ENCODE results near the gene NOC4L. TPM values are rescaled to one million over a fixed set of nuclear protein-coding genes. Genes with fewer than 3 reads are reported as not detected.
A peak's percentile ranks its signal among the peaks of the same experiment; 100 is the strongest.

NOC4L gene
- total RNA-seq, 1 donor from 2014 or later, result 15.8 TPM

DNA sequence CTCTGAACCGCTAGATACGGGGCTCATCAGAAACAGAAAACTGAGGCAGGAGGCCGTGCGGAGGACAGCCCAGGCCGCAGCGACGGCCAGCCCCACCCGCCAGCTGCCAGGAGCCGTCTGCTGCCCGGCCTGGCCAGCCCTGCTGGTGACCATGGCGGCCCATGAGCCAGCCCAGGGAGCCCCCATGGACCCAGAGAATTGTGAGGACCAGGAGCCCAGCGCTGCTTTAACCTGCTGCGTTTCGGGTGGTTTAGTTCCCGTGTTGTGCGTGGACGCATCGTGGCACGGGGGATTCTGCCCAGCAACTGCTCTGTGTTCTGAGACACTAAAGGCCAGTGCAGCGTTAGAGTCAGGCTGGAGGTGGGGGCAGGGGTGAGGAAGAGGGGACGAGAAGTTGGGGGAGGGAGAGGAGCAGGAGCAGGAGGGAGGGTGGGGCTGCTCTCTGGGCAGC, 44.2 kb downstream of the NOC4L start:
- intact Hi-C loops (cut with DNase I), result no loop called here
- no peak overlapping the region for H3K27ac ChIP-seq
- peak overlapping the region; percentile 73 for H3K4me3 ChIP-seq
- H3K27me3 ChIP-seq (ENCODE audit: low read depth), result peaks cover 4% of the 10 kb centered on the region
- DNase-seq (no peak), ATAC-seq (no peak)
- TF ChIP-seq, protein P1, sequence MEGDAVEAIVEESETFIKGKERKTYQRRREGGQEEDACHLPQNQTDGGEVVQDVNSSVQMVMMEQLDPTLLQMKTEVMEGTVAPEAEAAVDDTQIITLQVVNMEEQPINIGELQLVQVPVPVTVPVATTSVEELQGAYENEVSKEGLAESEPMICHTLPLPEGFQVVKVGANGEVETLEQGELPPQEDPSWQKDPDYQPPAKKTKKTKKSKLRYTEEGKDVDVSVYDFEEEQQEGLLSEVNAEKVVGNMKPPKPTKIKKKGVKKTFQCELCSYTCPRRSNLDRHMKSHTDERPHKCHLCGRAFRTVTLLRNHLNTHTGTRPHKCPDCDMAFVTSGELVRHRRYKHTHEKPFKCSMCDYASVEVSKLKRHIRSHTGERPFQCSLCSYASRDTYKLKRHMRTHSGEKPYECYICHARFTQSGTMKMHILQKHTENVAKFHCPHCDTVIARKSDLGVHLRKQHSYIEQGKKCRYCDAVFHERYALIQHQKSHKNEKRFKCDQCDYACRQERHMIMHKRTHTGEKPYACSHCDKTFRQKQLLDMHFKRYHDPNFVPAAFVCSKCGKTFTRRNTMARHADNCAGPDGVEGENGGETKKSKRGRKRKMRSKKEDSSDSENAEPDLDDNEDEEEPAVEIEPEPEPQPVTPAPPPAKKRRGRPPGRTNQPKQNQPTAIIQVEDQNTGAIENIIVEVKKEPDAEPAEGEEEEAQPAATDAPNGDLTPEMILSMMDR (IDR thresholded peaks at IDR 0.05), result no peak
- H3K4me1 ChIP-seq, result peaks cover 10% of the 10 kb centered on the region
- H3K36me3 ChIP-seq, result no peaks in the 10 kb centered on the region
- no peaks in the 10 kb centered on the region for H3K9me3 ChIP-seq

DNA sequence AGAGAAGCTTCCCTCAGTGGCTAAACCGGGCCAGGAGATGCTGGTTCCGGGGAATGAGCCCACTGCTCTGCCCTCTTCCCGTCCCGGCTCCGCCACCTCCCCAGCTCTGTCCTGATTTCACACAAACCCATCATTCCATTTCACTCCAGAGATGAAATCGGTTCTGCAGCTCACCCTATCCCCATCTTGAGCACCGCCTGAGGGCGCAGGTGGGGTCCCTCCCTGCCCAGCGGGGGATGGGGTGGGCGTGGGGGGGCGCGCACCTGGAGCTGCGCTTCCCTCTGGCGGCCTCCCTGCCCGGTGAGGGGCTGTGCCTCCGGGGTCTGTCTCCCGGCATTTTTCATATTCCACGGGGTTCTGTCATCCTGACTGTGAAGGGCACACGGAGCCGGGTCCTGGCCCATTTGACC, 44.7 kb downstream of the NOC4L start:
- H3K36me3 ChIP-seq, result no peaks in the 10 kb centered on the region
- ATAC-seq, result no peak
- H3K9me3 ChIP-seq, result no peaks in the 10 kb centered on the region
- DNase-seq, result no peak
- peak overlapping the region; percentile 83 for H3K27ac ChIP-seq
- intact Hi-C loops (cut with DNase I), result no loop called here
- H3K27me3 ChIP-seq (ENCODE audit: low read depth), result peaks cover 4% of the 10 kb centered on the region
- peak overlapping the region; percentile 73 for H3K4me3 ChIP-seq
- H3K4me1 ChIP-seq, result peaks cover 10% of the 10 kb centered on the region
- TF ChIP-seq, protein P1 (IDR thresholded peaks at IDR 0.05), result no peak

DNA sequence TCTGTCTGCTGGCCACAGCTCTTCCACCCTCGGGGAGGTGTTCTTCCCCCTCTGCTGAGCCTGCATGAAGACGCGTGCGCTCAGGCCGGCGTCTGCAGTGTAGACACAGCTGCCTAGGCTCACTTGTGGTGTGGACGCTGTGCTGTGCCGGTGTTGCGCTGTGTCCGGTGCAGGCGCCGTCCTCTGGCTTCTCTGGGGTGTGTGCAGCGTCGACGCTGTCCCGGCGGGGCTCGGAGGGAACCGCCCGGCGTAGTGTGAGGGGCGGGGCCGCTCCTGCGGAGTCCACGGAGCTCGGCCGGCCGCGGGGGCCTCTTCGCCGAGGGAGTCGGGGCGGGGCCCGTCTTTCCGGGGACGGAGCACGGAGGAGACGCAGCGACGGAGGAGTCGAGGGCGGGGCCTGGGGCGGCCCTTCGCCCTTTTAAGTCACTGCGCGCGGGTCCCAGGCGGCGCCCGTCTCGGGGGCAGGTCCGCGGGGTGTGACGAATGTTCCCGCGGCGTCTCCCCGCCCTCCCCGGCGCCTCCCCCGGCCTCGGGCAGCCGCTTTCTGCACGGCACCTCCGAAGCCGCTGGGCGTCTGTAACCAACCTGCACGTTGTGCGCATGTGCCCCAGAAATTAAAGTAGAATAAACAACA, 45.2 kb downstream of the NOC4L start:
- Histone ChIP-seq H3K4me3 (peak overlapping the region; percentile 73), H3K4me1 (peaks cover 10% of the 10 kb centered on the region), H3K9me3 (peaks cover 3% of the 10 kb centered on the region), H3K27ac (peak overlapping the region; percentile 83), H3K27me3 (ENCODE audit: low read depth) (peaks cover 4% of the 10 kb centered on the region), H3K36me3 (no peaks in the 10 kb centered on the region)
- peak; percentile 97 for ATAC-seq
- DNase-seq, result peak; percentile 96
- intact Hi-C loops (cut with DNase I), result no loop called here
- TF ChIP-seq, protein P1 (IDR thresholded peaks at IDR 0.05), result no peak

DNA sequence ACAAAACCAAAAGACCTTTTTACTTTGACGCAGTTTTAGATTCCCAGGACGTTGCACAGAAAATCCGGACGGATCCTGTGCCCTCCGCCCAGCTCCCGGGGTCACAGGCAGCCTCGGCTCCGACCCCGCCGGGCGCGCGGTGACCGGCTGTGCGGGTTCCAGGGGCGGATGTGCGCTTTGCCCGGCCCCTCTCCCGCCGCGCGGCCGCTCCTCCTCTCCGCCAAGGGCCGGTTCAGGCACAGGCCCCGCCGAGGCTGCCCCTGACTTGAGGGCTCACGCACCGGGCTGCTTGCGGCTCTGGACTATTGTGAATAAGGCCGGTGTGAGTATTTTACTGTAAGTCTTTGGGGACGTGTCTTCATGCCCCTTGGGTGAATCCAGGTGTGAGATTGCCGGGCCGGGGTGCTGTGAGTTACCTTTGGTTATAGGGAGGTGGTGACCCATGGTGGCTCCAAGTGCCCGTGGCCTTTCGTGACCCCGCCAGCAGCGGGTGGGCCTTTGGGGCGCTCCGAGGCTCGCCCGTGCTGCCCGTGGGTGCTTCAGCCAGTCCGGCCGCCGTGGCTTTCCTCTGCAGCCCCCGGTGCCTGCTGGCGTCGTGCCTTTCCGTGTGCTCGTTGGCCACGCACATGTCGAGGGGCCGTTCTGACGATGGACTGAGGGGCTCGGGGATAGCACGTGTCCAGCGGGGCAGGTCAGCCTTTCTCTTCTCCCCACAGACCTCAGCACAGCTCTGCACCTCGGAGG, 45.9 kb downstream of the NOC4L start:
- H3K9me3 ChIP-seq, result peaks cover 3% of the 10 kb centered on the region
- no peak for DNase-seq
- peaks cover 10% of the 10 kb centered on the region for H3K4me1 ChIP-seq
- peak; percentile 25 to 43 for ATAC-seq
- peak overlapping the region; percentile 73 for H3K4me3 ChIP-seq
- TF ChIP-seq, protein P1 (IDR thresholded peaks at IDR 0.05), result no peak
- peaks cover 4% of the 10 kb centered on the region for H3K27me3 ChIP-seq (ENCODE audit: low read depth)
- intact Hi-C loops (cut with DNase I), result no loop called here
- peak overlapping the region; percentile 83 for H3K27ac ChIP-seq
- H3K36me3 ChIP-seq, result no peaks in the 10 kb centered on the region

DNA sequence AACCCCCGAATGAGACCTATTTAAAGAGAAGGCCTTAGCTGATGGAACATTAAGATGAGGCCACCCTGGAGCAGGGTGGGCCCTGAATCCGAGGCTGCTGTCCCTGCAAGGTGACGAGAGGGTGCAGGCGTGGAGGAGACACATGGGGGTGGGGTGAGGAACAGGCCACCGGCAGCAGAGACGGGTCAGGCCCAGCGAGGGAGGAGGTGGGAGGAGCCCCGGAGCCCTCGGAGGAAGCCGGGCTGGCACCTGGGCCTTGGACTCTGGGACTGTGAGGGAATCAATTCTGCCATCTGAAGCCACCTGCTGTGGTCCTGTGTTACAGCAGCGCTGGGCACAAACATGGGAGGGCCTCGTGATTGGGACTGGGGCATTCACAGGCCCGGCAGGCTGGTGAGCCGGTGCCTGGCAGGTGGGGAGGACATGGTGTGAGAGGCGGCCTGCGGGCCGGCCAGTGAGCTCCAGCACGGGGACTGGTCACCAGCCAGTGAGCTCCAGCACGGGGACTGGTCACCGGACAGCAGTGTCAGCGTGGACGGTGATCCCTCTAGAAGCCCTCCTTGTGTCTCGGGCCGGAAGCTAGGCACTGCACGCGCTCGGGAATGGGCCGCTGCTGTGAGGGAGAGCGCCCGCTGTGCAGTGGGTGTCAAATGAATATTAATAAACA, 46.7 kb downstream of the NOC4L start:
- Histone ChIP-seq H3K9me3 (peaks cover 3% of the 10 kb centered on the region), H3K4me3 (peak overlapping the region; percentile 73), H3K27me3 (ENCODE audit: low read depth) (peaks cover 4% of the 10 kb centered on the region), H3K4me1 (peaks cover 10% of the 10 kb centered on the region), H3K27ac (no peak overlapping the region), H3K36me3 (no peaks in the 10 kb centered on the region)
- DNase-seq (no peak), ATAC-seq (no peak)
- TF ChIP-seq, protein P1 (IDR thresholded peaks at IDR 0.05), result no peak
- intact Hi-C loops (cut with DNase I), result no loop called here
